Keratinocyte (primary cell): ENCODE results near the gene MERTK.

Experiments used
- EZH2 ChIP-seq: IDR thresholded peaks from one replicate; pipeline ENCODE4 v1.6.1; 2012; ENCODE audit warnings: inconsistent platforms, mild to moderate bottlenecking, low read length, moderate library complexity
- TF ChIP-seq, protein P1 (sequence below), 3 experiments: IDR thresholded peaks in 1 of 3; conservative IDR thresholded peaks in 1 of 3; optimal IDR thresholded peaks in 1 of 3; 2 replicates in 2 of 3; 3 replicates in 1 of 3; pipeline versions ENCODE3 to v1.5.1; 2011; ENCODE audit warnings: low read length in 3 of 3, mild to moderate bottlenecking in 3 of 3, moderate library complexity in 2 of 3, control low read depth in 1 of 3, inconsistent platforms in 1 of 3; ENCODE audit not compliant: insufficient read depth in 2 of 3; ENCODE audit errors: extremely low read depth in 1 of 3

- TF ChIP-seq, protein P1, sequence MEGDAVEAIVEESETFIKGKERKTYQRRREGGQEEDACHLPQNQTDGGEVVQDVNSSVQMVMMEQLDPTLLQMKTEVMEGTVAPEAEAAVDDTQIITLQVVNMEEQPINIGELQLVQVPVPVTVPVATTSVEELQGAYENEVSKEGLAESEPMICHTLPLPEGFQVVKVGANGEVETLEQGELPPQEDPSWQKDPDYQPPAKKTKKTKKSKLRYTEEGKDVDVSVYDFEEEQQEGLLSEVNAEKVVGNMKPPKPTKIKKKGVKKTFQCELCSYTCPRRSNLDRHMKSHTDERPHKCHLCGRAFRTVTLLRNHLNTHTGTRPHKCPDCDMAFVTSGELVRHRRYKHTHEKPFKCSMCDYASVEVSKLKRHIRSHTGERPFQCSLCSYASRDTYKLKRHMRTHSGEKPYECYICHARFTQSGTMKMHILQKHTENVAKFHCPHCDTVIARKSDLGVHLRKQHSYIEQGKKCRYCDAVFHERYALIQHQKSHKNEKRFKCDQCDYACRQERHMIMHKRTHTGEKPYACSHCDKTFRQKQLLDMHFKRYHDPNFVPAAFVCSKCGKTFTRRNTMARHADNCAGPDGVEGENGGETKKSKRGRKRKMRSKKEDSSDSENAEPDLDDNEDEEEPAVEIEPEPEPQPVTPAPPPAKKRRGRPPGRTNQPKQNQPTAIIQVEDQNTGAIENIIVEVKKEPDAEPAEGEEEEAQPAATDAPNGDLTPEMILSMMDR (optimal IDR thresholded peaks at IDR 0.05 in 1 of 3, IDR thresholded peaks at IDR 0.05 in 1 of 3, conservative IDR thresholded peaks at IDR 0.05 in 1 of 3; ENCODE audit: extremely low read depth in 1 of 3, insufficient read depth in 2 of 3, low read length in 3 of 3): no peak
- no peak for TF ChIP-seq EZH2
These were observed 7.8 kb downstream of the MERTK start for GRCh38 chr2:111905990-111906735.
